Tibial nerve (tissue), 3 donors: ENCODE measurements around the gene PALB2.

Experiments
- POLR2A ChIP-seq, 2 donors: fragments of 450-650 bp; IDR thresholded peaks; one replicate each; pipeline ENCODE4 v1.6.1; 2017; ENCODE audit warnings: antibody characterized with exemption in 2 of 2, mild to moderate bottlenecking in 2 of 2, moderate library complexity in 2 of 2
- TF ChIP-seq, protein P1 (sequence below), 5 experiments: fragments of 200-600 bp in 3 of 5; fragments of 450-650 bp in 2 of 5; sonication (generic) in 3 of 5; IDR thresholded peaks; one replicate each; pipeline ENCODE4 v1.5.1; 2016 to 2019; ENCODE audit warnings: antibody characterized with exemption in 5 of 5, mild to moderate bottlenecking in 3 of 5, moderate library complexity in 2 of 5

DNA sequence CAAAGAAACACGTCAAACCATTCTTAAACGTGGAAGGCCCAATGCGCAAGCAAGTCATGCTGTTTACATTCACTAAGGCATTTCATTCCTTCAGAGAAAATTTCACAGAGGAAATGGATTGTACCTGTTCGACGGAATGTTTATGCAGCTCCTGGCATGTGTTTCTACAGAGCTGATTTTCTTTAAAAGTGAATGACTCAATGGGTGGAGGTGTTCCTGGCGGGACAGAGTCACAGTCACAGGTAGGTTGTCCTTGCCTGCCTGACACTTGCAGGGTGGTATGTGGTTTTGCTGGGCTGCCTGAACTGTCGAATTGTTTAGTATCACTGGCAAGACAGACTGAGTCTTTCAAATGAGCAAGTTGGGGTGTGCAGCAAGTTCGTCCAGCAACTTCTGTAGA, 11.6 kb downstream of the PALB2 start:
- no peak for TF ChIP-seq POLR2A (IDR thresholded peaks at IDR 0.05)
- TF ChIP-seq, protein P1, sequence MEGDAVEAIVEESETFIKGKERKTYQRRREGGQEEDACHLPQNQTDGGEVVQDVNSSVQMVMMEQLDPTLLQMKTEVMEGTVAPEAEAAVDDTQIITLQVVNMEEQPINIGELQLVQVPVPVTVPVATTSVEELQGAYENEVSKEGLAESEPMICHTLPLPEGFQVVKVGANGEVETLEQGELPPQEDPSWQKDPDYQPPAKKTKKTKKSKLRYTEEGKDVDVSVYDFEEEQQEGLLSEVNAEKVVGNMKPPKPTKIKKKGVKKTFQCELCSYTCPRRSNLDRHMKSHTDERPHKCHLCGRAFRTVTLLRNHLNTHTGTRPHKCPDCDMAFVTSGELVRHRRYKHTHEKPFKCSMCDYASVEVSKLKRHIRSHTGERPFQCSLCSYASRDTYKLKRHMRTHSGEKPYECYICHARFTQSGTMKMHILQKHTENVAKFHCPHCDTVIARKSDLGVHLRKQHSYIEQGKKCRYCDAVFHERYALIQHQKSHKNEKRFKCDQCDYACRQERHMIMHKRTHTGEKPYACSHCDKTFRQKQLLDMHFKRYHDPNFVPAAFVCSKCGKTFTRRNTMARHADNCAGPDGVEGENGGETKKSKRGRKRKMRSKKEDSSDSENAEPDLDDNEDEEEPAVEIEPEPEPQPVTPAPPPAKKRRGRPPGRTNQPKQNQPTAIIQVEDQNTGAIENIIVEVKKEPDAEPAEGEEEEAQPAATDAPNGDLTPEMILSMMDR (IDR thresholded peaks at IDR 0.05): no peak
